Gastrocnemius medialis (tissue), 4 donors: ENCODE measurements around the gene FBLL1.
A peak's percentile ranks its signal among the peaks of the same experiment; 100 is the strongest.

Experiments used
- CTCF ChIP-seq, 5 experiments: fragments of 450-650 bp in 3 of 5; fragments of 200-600 bp in 2 of 5; sonication (generic) in 2 of 5; IDR thresholded peaks in 4 of 5; conservative IDR thresholded peaks in 1 of 5; 1 replicate in 4 of 5; 2 replicates in 1 of 5; pipeline ENCODE4 v1.5.1; 2016 to 2019; ENCODE audit warnings: antibody characterized with exemption in 5 of 5, mild to moderate bottlenecking in 3 of 5, moderate library complexity in 3 of 5
- POLR2A ChIP-seq, 2 donors: fragments of 450-650 bp; IDR thresholded peaks; one replicate each; pipeline ENCODE4 v1.6.1; 2017; ENCODE audit warnings: antibody characterized with exemption in 2 of 2, mild to moderate bottlenecking in 2 of 2, moderate library complexity in 2 of 2

GRCh38 chr5:168486136-168486879 lies 42.8 kb upstream of the FBLL1 start, which contains the start of gene RARS1:
- TF ChIP-seq CTCF (IDR thresholded peaks at IDR 0.05 in 4 of 5, conservative IDR thresholded peaks at IDR 0.05 in 1 of 5): peak; percentile 81 to 95 (median 91)
- peak; percentile 54 to 76 for TF ChIP-seq POLR2A (IDR thresholded peaks at IDR 0.05)
